NCI-H524 treated with DMSO at 0.1 percent for 48 hours (cell line): ENCODE data around the gene TFPI2.
"Not testable (repeated sequence)": the region's sequence is repeated elsewhere in the genome, so short reads cannot be mapped to it uniquely, and the experiment has no call there.

Experiments used
- DNase-seq: peaks from one replicate; lab custom pipeline; 2025; lab: John Stamatoyannopoulos, UW

Gene TFPI2

GRCh38 chr7:93890464-93891068 lies at the start of gene TFPI2:
Gene TFPI2, minus strand, starts transcription at chr7:93890753. Its CDS starts 75 bp downstream, at chr7:93890678.
- DNase-seq: no peak

GRCh38 chr7:93938293-93938692 lies 47.7 kb upstream of the TFPI2 start:
- DNase-seq: no peak

- DNase-seq: no peak
Measured at GRCh38 chr7:93937818-93938217, 47.3 kb upstream of the TFPI2 start.

- no peak for DNase-seq
Measured at GRCh38 chr7:93935102-93935501, 44.5 kb upstream of the TFPI2 start.

GRCh38 chr7:93933156-93933555 lies 42.6 kb upstream of the TFPI2 start:
- no peak for DNase-seq

- no peak for DNase-seq
Measured at GRCh38 chr7:93931655-93932054, 41.1 kb upstream of the TFPI2 start.

- no peak for DNase-seq
Measured at GRCh38 chr7:93927585-93927984, 37.0 kb upstream of the TFPI2 start.

GRCh38 chr7:93926800-93927199 lies 36.2 kb upstream of the TFPI2 start:
- no peak for DNase-seq

GRCh38 chr7:93923942-93924341 lies 33.4 kb upstream of the TFPI2 start:
- no peak for DNase-seq

GRCh38 chr7:93923296-93923695 lies 32.7 kb upstream of the TFPI2 start:
- no peak for DNase-seq

GRCh38 chr7:93921607-93922566 lies 31.3 kb upstream of the TFPI2 start, which contains the start of gene GNG11:
Gene GNG11, plus strand, starts transcription at chr7:93921735. Its CDS starts 403 bp downstream, at chr7:93922138.
- DNase-seq: no peak

GRCh38 chr7:93921186-93921585 lies 30.6 kb upstream of the TFPI2 start:
- DNase-seq: no peak

GRCh38 chr7:93920496-93921182 lies 30.1 kb upstream of the TFPI2 start:
- no peak for DNase-seq

- not testable (repeated sequence) for DNase-seq
Measured at GRCh38 chr7:93916315-93916714, 25.8 kb upstream of the TFPI2 start.

GRCh38 chr7:93915888-93916287 lies 25.3 kb upstream of the TFPI2 start:
- DNase-seq: not testable (repeated sequence)

GRCh38 chr7:93915206-93915842 lies 24.8 kb upstream of the TFPI2 start:
- DNase-seq: not testable (repeated sequence)

- DNase-seq: no peak
Measured at GRCh38 chr7:93914581-93915066, 24.1 kb upstream of the TFPI2 start.

GRCh38 chr7:93913197-93913596 lies 22.6 kb upstream of the TFPI2 start:
- no peak for DNase-seq

GRCh38 chr7:93911661-93912060 lies 21.1 kb upstream of the TFPI2 start:
- DNase-seq: not testable (repeated sequence)

GRCh38 chr7:93911242-93911641 lies 20.7 kb upstream of the TFPI2 start:
- not testable (repeated sequence) for DNase-seq

- no peak for DNase-seq
Measured at GRCh38 chr7:93910076-93910994, 19.8 kb upstream of the TFPI2 start.
